Measurements from ENCODE around the gene ARHGEF33. TPM values are rescaled to one million over a fixed set of nuclear protein-coding genes. Genes with fewer than 3 reads are reported as not detected.

The ARHGEF33 gene
- total RNA-seq, 1 donor from 2014 or later = 0.10 TPM

DNA sequence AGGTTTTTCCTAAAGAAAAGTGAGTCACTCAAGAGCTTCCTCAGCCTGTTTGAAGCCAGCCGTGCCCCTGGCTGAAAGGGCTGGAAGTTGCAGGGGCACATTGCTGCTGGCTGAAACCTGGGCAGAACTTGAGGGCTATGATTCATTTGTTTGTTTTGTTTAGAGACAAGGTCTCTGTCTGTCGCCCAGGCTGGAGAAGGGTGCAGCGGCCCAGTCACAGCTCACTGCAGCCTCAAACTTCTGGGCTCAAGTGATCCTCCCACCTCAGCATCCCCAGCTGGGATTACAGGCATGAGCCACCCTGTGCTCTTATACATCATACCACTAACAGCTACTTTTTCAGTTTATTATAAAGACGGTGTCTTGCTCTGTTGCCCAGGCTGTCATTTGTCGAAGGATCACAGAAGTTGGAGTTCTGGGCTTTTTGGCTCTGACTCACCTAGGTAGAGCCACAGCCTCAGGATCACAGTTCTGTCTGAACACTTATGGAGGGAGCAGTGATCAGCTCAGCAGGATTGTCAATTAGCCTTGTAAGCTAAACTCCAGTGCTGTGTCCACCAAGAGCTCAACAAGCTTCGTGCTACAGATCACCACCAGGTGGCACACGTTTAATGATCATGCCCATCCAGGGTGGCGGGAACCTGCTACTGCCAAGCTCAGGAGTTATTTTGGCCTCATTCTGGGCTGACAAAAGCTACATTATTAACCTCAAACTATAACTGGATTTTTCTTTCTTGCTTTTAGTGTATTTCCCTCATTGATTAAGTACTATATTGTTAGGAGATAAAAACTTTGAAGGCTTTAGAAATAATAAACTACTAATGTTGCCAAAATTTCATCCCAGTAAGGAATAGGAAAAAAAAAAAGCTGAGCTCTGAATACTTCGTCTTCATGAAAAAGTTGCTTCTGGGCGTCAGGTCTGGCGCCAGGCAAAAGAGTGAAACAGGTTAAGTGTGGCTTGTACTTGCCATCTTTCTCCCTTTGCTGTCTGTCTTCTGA is 57.9 kb downstream of the ARHGEF33 start:
- ATAC-seq = peak; percentile 71
- intact Hi-C loops (cut with micrococcal nuclease) = loop anchor here (5.0 kb wide), 1 partner anchor 280 kb away; no protein-coding TSS in a partner anchor
- peak; percentile 62 for DNase-seq

DNA sequence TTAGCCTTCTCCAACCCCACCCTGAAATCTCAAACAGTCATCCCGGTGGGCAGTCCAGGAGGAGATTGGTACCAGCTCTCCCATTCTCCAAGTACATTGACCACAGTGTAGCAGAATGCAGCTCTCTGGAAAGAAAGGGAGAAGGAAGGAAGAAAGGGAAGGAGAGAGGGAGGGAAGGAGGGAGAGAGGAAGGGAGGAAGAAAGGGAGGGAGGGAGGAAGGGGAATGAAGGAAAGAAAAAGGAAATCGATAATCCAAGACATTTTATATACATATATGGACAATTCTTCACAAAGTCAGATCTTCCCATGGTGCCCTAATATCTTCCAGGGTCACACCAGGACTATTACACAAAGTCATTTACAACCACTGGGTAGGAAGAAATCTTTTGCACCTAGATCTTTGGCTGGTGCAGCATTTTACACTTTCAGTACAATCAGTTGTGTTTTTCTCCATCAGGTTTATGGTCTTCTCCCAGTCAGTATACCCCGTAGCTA is 58.8 kb downstream of the ARHGEF33 start:
- no peak for DNase-seq
- intact Hi-C loops (cut with micrococcal nuclease) = loop anchor here (5.0 kb wide), 1 partner anchor 279 kb away; no protein-coding TSS in a partner anchor
- no peak for ATAC-seq

DNA sequence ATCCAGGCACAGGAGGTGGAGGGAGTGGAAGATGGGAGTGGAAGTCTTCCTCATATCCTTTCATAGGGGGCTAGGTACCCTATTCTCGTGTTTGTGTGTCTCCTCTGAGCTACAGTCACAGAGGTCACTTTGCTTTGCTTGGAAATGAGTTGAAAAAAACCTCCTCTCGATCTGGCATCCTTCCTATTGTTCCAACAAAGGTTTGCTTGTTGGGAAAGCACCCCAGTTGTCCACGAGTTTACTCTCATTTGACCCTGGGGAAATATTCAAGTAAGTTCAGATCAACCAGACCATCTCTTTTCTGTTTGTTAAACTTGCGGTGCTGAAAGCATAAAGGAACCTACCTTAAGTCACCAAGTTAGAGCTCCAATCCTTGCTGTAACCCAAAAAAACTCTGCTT is 59.3 kb downstream of the ARHGEF33 start:
- intact Hi-C loops (cut with micrococcal nuclease) = loop anchor here (5.0 kb wide), 1 partner anchor 278 kb away; no protein-coding TSS in a partner anchor
- ATAC-seq = no peak
- no peak for DNase-seq

DNA sequence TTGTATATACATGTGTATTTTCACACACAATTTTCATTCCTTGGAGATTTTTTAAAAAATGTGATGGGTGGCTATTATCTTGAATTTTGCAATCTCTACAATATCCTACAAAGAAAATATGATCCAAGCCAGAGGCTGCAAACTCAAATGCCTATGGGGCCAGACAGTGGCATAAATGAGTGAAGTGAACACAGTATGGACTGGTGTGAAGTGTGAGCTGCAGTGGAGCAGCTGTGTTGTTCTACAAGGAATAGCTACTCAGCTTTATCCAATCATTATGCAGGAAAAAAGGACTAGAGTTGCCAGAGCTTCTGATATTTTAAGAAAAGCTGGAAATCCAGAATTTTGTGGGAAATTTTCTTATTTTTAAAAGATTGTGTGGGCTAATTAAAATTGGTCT is 62.1 kb downstream of the ARHGEF33 start:
- no peak for DNase-seq
- intact Hi-C loops (cut with micrococcal nuclease) = no loop called here
- ATAC-seq = no peak

DNA sequence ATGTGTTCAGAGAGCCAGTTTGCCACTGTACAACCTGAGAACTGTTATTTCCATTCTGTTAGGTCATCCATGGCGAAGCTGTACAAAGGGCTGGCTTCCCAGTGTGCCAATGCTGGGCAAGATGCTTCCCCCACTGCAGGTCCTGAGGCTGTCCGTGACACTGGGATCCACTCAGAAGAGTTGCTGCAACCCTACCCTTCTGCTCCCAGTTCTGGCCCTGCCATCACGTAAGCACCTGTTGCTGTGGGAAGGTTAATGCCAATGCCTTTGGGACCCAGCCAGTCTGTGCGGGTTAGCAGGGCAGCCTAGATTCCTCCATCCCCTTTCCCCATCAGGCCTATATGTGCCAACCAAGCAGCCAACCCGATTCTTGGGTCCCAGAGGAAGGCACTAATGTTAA is 68.3 kb downstream of the ARHGEF33 start:
- intact Hi-C loops (cut with micrococcal nuclease) = no loop called here
- DNase-seq (no peak), ATAC-seq (no peak)

DNA sequence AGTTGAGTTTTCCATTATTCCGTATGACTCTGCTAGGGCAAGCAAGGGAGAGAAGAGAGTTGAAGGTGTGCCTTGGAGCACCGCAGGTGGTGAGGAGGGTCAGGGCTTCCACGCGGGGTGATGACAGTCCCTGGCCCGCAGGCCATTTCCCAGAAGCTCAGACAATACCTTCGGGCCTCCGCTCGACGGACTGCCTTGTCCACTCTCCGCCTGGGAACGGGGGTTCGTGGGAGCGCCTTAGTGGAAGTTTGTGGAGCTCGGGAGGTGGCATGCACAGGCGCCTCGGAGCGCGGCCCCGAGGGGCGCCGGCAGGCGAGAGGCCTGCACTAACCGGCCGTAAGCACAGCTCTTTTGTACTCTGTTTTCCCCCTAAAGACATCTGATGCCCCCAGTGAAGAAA is 69.8 kb downstream of the ARHGEF33 start:
- DNase-seq = peak; percentile 28
- intact Hi-C loops (cut with micrococcal nuclease) = no loop called here
- no peak for ATAC-seq

DNA sequence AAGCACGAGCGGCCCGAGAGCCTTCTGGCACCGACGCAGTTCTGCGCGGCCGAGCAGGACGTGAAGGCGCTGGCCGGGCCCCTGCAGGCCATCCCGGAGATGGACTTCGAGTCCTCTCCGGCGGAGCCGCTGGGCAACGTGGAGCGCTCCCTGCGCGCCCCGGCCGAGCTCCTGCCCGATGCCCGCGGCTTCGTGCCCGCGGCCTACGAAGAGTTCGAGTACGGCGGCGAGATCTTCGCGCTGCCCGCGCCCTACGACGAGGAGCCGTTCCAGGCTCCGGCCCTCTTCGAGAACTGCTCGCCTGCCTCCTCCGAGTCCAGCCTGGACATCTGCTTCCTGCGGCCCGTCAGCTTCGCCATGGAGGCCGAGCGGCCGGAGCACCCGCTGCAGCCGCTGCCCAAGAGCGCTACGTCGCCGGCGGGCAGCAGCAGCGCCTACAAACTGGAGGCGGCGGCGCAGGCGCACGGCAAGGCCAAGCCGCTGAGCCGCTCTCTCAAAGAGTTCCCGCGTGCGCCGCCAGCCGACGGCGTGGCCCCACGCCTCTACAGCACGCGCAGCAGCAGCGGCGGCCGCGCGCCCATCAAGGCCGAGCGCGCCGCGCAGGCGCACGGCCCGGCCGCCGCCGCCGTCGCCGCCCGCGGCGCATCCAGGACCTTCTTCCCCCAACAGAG is 70.4 kb downstream of the ARHGEF33 start:
- intact Hi-C loops (cut with micrococcal nuclease) = no loop called here
- DNase-seq (peak; percentile 91), ATAC-seq (peak; percentile 98)

DNA sequence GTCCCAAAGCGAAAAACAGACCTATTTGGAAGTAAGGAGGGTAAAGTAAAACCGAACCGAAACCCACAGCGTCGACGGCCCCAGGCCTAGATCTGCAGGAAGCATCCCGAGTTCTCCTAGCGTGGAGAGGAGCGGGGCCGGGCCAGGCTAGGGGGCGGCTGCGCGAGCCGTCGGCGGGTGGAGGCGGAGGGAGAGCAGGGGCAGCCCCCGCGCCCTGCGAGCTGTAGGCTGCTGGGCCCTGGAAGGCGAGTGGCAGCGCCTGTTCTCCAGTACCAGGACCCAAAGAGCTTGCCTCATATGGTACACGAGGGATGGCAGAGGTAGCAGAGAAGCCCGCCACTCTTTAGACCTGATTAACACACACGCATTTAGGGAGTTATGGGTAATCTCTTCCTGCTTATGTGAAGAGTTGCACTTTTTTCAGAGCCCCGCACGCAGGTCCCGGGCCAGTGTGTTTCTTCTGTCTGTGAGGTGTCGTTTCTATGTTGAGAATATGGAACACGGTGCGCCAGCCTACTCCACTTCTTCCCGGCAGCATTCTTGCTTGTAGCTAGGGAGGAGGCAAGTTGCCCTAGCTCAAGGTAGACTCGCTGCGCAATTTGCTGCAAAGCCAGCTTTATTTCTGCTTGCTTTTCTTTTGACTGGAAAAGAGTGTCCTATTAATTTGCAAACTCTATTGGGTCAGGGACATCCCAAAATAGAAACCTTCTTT is 71.1 kb downstream of the ARHGEF33 start:
- DNase-seq (no peak), ATAC-seq (no peak)
- intact Hi-C loops (cut with micrococcal nuclease) = no loop called here

DNA sequence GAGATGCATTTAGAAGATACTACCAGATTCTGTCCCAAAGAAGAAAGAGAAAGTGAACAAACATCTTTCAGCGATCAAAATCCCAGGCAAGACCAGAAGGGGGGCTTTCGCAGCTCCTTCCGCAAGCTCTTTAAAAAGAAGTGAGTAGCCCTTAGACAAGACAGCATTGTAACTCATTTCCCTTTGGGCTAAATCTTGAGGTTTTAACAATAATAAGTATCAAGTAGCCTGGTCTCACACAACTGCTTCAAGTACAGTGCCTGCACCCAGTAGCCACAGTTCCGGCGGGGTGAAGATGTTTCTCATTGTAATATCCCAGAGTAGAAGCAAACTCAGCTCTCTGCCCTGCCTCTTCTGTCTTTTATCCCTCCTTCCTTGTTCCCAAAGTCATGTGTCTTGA is 76.3 kb downstream of the ARHGEF33 start:
- no peak for ATAC-seq
- intact Hi-C loops (cut with micrococcal nuclease) = no loop called here
- no peak for DNase-seq

DNA sequence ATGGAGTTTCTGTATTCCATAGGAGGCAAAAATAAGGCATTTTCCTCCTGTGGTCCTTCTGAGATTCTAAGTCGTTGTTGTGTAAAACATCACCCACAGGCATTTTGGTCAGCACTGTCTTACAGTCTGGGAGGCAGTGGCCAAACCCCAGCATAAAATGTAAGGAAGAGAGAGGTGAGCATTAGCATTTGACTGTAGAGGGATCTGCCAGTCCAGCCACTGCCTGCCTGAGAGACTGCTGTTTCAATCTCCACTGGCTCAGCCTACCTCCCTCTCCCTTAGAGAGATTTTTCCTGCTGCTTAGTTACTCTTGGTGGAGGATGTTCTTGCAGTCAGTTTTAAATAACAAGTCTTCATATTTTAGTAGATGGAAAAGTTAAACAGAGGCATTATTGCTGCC is 77.0 kb downstream of the ARHGEF33 start:
- no peak for ATAC-seq
- intact Hi-C loops (cut with micrococcal nuclease) = no loop called here
- DNase-seq = no peak

DNA sequence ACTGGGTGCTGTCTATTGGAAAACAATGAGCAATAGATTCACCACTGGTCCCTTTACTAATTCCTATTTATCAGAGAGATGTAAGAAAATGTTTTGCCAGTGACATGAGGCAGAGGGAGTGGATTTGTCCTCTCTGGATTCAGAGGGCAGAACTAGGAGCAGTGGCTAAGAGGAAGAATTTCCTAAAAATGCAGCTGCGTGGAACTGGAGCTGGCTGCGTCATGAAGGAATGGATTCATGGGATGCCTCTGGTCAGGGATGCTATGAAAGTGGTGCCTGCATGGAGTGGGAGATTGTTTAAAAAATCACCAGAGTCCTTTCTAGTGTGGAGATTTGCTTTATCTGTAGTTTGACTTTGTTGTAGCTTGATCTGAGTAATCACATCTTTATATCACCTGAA is 78.3 kb downstream of the ARHGEF33 start:
- DNase-seq = no peak
- intact Hi-C loops (cut with micrococcal nuclease) = no loop called here
- no peak for ATAC-seq

DNA sequence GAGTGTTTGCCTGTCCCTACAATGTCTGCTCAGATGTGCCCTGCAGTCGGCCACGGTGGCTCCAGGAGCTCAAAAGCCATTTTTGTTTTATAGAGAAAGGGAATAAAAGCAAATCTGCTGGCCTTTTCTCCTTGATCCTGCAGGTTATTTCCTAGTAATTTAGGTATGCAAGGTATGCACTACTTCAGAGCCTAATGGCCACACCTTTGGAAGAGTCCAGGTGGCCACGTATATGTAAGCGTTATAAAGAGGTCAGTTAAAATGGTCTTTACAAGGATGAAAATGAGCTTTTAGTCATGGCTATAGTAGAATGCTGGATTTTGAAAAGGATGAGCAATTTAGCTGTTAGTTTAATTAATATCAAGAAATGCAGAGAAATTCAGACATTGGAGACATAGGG is 81.7 kb downstream of the ARHGEF33 start:
- DNase-seq = no peak
- intact Hi-C loops (cut with micrococcal nuclease) = no loop called here
- no peak for ATAC-seq

DNA sequence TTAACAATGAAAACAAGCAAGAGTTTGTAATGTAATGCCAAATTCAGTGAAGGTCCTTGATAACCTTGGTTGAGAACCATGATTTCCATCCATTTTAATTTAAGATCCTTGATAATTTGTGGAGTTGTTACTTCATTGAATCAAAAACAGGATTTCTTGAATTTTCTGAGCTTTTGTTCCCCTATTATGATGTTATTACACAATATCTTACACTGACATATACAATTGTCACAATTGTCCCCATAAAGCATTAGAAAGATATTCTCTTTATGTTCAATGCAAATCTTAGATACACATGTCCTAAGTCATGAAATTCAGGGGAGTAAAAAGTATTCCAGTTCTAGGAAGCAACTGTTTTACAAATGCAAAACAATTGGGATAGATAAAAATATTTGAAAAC is 83.6 kb downstream of the ARHGEF33 start:
- intact Hi-C loops (cut with micrococcal nuclease) = no loop called here
- ATAC-seq (no peak), DNase-seq (no peak)

DNA sequence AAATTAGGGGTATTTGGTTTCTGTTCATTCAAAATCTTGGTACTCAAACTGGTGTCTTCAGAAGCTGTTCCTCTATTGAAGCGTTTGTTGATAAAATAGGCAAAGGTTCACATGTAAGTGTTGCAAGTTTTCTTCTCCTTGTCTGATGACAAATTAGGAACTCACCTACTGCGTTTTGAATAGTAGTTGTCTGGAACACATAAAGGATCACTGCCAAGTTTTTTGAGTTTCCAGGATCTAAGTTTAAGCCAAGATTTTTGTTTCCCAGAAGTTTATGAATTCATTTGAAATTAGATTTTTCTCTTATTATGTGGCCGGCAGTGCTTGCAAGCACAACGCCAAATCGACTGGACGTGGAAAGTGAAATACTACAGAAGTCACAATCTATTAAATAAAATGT is 85.4 kb downstream of the ARHGEF33 start:
- DNase-seq (no peak), ATAC-seq (no peak)
- intact Hi-C loops (cut with micrococcal nuclease) = no loop called here

DNA sequence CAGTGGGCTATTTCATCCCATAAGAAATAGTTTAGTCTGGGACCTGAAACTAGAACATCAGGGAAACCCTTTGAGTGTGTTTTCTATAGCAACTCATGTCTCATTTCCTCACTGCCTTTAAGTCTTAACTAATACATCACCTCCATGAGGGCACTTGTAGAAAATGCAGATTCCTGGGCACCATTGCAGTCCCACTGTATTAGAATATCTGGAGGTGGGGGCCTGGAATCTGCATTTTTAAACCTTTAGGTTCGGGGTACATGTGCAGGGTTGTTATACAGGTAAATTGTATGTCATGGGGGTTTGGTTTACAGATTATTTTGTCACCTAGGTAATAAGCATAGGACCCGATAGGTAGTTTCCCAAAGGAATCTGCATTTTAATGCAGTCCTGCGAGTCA is 87.4 kb downstream of the ARHGEF33 start:
- ATAC-seq (no peak), DNase-seq (no peak)
- intact Hi-C loops (cut with micrococcal nuclease) = no loop called here

DNA sequence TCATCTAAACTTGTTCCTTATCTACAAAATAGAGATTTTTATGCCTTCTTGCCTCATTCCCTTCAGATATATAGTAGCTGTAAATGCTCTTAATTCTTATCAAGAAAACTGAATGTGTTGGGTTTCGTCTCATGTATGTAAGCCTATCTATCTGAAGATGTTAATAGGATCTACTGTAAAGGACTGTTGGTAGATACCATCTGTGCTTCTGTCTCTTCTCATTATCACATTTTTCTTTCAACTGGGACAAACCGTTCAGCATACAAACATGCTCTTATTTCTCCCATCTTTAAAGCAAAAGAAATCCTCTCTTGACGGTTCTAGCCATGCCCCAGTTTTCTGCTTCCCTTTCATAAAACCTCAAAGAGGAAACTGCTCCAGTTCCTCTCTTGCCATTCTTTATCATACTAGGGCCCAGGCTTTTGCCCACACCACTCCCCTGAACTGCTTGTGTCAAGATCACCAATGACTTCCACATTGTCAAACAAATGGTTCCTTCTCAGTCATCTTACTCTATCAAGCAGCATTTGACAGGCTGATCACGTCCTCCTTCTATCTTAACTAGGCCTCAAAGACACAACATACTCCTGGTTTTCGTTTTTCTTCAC is 88.7 kb downstream of the ARHGEF33 start:
- intact Hi-C loops (cut with micrococcal nuclease) = no loop called here
- DNase-seq = no peak

DNA sequence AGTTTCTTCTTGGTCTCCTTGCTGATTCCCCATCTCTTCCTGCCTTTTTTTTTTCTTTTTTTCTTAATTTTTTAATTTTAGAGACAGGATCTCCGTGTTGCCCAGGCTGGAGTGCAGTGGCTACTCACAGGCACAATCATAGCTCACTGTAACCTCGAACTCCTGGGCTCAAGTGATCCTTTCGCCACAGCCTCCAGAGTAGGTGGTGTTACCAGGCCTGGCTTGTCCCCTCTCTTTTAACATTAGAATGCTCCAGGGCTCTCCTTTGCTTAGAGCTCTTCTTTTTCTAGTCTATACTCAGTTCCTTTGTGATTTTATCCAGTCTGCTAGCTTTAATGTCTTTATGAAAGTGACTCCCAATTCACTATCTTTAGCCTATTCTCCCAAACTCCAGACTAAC is 89.2 kb downstream of the ARHGEF33 start:
- no peak for DNase-seq
- no peak for ATAC-seq
- intact Hi-C loops (cut with micrococcal nuclease) = no loop called here

More for the DNA sequence above, 88.7 kb downstream of the ARHGEF33 start:
- no peak for ATAC-seq

DNA sequence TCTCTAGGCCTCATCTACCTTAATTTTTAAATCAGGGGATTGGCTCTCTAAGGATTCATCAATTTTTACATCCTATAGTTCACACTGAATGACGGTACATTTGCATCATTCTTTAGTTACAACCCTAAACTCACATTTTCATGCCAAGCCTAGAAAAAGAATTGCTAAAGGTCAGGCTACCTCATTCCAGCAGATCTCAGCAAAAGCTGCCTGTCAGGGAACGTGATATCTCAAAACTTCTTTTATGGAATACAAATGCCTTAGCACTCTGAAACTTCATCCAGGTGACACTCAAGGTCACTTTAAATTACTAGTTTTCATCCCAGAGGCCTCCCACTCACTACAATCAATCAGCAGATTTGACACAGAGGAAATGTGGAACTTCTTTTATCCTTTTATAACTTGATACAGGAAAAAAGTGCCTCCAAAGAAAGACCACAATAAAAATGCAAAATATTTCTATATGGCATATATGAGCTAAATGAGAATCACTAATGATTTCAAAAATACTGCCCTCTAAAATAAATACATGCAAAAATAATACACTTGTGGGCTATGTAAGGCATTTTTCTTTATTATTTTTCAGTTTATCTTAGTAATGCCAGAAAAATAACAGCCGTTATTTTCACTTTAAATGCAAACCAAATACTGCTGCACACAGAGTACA is 91.5 kb downstream of the ARHGEF33 start:
- intact Hi-C loops (cut with micrococcal nuclease) = no loop called here
- ATAC-seq (no peak), DNase-seq (no peak)
